Loucy (cell line): ENCODE results near the gene PADI6.

Experiments used
- CTCF ChIP-seq: fragments of 200-600 bp; sonication (generic); conservative IDR thresholded peaks from 2 replicates; pipeline ENCODE4 v1.5.1; 2014; ENCODE audit warnings: mild to moderate bottlenecking, antibody characterized with exemption, low read length
- EZH2phosphoT487 ChIP-seq: fragments of 200-600 bp; IDR thresholded peaks from 2 replicates; pipeline ENCODE4 v1.6.1; 2018; ENCODE audit warnings: antibody characterized with exemption, mild to moderate bottlenecking, moderate library complexity, borderline replicate concordance

DNA sequence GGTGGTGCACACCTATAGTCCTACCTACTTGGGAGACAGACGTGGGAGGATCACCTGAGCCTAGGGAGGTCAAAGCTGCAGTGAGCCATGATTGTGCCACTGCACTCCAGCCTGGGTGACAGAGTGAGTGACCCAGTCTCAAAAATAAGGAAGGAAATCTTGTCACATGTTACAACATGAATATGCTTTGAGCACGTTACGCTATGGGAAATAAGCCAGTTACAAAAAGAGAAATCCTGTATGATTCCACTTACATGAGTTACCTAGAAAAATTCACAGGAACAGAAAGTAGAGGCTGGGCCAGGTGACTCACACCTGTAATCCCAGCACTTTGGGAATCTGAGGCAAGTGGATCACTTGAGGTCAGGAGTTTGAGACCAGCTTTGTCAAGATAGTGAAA is 6.7 kb upstream of the PADI6 start:
- TF ChIP-seq CTCF (no peak), EZH2phosphoT487 (no peak)
